Mesangial cell (primary cell): ENCODE results near the gene LCE7A. TPM values are rescaled to one million over a fixed set of nuclear protein-coding genes. Genes with fewer than 3 reads are reported as not detected.

Source experiments
- total RNA-seq: library from RNA; depleted of rRNA; stranded (reverse); fragments of >200 nt; gene quantifications from 2 replicates; pipeline ENCODE4 v1.2.3, GENCODE V29; 2015

LCE7A gene, protein sequence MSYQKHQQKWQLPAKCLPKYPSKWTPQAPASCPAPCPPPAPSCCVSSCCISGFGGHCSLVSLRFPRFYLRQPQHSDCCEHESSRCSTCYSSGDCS
- not detected in 2 replicates for total RNA-seq

DNA sequence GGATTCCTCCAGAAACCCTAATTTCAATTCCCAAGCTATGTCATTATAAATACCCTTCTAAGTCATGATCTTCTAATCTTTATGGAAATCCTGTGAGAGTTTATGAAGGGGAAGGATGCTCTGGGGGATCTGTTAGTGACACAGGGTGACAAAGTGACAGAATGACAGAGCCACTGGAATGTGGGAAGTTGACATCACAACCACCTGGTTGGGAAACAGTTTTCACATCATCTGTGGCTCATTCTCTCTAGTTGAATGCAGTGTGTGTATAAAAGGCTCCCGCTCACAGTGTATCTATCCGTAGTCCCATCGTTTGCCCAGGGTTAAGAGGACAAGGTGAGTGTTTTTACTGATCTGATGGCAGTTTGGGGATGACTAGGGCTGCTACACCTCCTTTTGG is at the start of gene LCE7A:
LCE7A (plus strand) TSS at position 301 of the 400 bp plus-strand sequence. CDS start 702 bp downstream, outside the sequence.

DNA sequence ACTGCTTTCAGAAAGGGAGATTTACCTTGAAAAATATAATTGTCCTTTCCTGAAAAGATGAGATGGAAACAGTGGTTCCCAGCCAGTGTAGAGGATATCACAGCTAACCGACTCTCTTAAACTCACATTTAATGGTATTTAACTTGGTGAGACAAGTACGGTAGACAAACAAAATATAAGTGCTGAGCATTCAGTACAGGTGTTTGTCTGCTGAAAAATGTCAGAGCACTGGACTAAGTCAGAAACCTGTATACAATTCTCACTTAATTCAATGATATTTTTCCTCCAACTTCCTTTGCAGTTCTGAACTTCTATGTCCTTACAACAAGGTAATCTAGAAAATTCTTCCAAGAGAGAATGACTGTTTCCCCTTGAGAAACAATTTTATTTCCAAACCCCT is 48.1 kb upstream of the LCE7A start, which contains the start of gene LCE1B:
LCE1B (plus strand) TSS at position 301 of the 400 bp plus-strand sequence. CDS start 476 bp downstream, outside the sequence.

DNA sequence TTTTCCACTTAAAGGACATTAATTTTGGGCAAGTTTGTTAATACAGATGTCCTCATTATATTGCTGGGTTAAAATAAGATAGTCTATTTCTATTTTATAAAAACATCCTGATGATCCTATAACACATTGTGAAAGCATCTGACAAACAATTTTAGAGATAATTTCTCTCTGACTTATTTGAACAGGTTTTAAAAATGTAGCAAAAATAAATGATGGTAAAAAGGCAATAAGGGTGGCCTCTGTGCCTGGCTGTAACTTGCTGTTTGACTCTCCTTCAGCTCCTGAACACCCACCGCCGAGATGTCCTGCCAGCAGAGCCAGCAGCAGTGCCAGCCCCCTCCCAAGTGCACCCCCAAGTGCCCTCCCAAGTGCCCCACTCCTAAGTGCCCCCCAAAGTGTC is 32.6 kb upstream of the LCE7A start, which contains the start of gene LCE1A:
LCE1A (plus strand) TSS at position 301 of the 400 bp plus-strand sequence; CDS start at position 301, 0 bp downstream.

DNA sequence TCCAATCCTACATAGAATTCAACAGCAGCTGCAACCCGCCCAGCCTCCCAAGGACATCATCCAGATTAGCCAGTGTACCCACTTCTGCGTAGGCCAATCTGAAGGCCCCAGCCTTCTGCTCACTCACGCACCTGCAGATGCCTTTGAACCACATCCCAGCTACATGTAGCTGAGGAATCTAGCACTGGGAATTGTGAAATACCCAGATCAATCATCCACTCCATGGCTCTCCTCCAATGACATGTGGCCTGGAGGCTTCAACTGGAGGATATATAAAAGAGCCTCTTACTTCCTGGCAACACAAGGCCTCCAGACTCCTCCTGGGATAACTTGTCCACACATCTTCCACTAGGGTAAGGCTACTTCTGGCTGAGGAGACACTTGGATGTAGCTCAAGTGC is 17.2 kb upstream of the LCE7A start, which contains the start of gene LCE6A:
LCE6A (plus strand) TSS at position 301 of the 400 bp plus-strand sequence. CDS start 665 bp downstream, outside the sequence.

DNA sequence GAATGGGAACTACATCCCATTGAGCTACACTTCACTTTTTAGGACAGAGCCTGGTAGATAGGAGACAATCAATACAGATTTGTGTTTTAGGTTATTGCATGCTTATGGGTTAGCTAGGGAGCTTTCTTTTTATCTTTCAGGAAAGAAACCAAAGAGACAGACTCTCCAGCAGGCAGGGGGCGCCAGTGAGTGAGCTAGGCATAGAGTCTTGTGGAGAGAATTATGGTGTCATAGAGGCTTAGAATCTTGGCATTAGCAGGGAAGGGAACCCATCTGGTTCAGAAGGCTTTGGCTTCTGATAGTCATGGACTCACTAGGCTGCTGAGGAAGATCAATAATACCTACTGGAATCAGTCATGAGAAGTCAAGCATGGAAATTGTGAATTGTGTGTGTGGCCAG is 18.2 kb downstream of the LCE7A start, which contains the start of gene SMCP:
SMCP (plus strand) TSS at position 281 of the 400 bp plus-strand sequence. CDS start 6,101 bp downstream, outside the sequence.

DNA sequence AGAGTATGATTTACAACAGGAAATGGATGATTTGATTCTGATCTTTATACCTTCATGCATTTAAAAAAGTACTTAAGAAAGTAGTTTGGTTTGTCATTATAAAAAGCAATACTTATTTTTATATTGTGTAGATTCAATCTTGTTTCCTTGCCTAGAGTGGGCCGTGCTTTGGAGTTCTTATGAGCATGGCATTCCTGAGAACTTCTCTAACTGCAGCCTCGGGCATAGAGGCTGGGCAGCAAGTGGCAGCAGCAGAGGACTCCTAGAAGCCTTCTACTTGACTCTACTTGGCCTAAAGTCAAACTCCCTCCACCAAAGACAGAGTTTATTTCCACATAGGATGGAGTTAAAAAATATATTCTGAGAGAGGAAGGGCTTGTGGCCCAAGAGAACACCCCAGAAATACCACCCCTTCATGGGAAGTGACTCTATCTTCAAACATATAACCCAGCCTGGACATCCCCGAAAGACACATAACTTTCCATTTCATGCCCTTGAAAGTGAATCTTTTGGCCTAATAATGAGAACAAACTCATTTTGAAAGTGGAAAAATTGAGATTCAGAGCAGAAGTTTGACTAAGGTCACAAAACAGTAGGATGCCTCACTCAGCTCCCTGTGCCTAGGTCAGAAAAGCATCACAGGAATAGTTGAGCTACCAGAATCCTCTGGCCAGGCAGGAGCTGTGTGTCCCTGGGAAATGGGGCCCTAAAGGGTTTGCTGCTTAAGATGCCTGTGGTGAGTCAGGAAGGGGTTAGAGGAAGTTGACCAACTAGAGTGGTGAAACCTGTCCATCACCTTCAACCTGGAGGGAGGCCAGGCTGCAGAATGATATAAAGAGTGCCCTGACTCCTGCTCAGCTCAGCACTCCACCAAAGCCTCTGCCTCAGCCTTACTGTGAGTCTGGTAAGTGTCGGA is 48.1 kb downstream of the LCE7A start, which contains the start of gene IVL:
IVL (plus strand) TSS at position 861 of the 916 bp plus-strand sequence. CDS start 1,252 bp downstream, outside the sequence.

Other genes starting within 250 kb of the LCE7A start
- gene LCE3B, start 246.2 kb upstream of the LCE7A start, total RNA-seq, result not detected in 2 replicates
- gene LCE3A, start 236.9 kb upstream of the LCE7A start, total RNA-seq, result not detected in 2 replicates
- not detected in 2 replicates for gene LCE2D, start 196.6 kb upstream of the LCE7A start, total RNA-seq
- not detected in 2 replicates for gene LCE2C, start 184.7 kb upstream of the LCE7A start, total RNA-seq
- not detected in 2 replicates for gene LCE2B, start 173.9 kb upstream of the LCE7A start, total RNA-seq
- not detected in 2 replicates for gene LCE2A, start 161.7 kb upstream of the LCE7A start, total RNA-seq
- gene LCE4A, start 151.8 kb upstream of the LCE7A start, total RNA-seq, result not detected in 2 replicates
- gene KPRP, start 102.0 kb upstream of the LCE7A start, total RNA-seq, result not detected in 2 replicates
- gene LCE1F, start 84.9 kb upstream of the LCE7A start, total RNA-seq, result not detected in 2 replicates
- gene LCE1E, start 73.7 kb upstream of the LCE7A start, total RNA-seq, result not detected in 2 replicates
- not detected in 2 replicates for gene LCE1D, start 63.3 kb upstream of the LCE7A start, total RNA-seq
- gene LCE1C, start 53.3 kb upstream of the LCE7A start, total RNA-seq, result not detected in 2 replicates
- gene LCE1B, start 48.0 kb upstream of the LCE7A start, total RNA-seq, result not detected in 2 replicates
- gene LCE1A, start 32.5 kb upstream of the LCE7A start, total RNA-seq, result not detected in 2 replicates
- gene LCE6A, start 17.1 kb upstream of the LCE7A start, total RNA-seq, result not detected in 2 replicates
- not detected in 2 replicates for gene SMCP, start 18.3 kb downstream of the LCE7A start, total RNA-seq
- gene IVL, start 48.5 kb downstream of the LCE7A start, total RNA-seq, result not detected in 2 replicates
- gene SPRR5, start 87.2 kb downstream of the LCE7A start, total RNA-seq, result not detected in 2 replicates
- not detected in 2 replicates for gene SPRR4, start 110.7 kb downstream of the LCE7A start, total RNA-seq
- gene SPRR1A, start 124.1 kb downstream of the LCE7A start, total RNA-seq, result not detected in 2 replicates
- not detected in 2 replicates for gene SPRR3, start 141.8 kb downstream of the LCE7A start, total RNA-seq
- not detected in 2 replicates for gene SPRR1B, start 171.2 kb downstream of the LCE7A start, total RNA-seq
- gene SPRR2D, start 181.1 kb downstream of the LCE7A start, total RNA-seq, result not detected in 2 replicates
- not detected in 2 replicates for gene SPRR2A, start 197.5 kb downstream of the LCE7A start, total RNA-seq
- gene SPRR2B, start 211.6 kb downstream of the LCE7A start, total RNA-seq, result not detected in 2 replicates
- gene SPRR2E, start 234.5 kb downstream of the LCE7A start, total RNA-seq, result not detected in 2 replicates